Medulla oblongata (tissue), 1 donor: ENCODE data around the gene EGFR.

Source experiments
- DNase-seq: peaks from one replicate; pipeline ENCODE4 v3.0.0-alpha.2; 2015; ENCODE audit errors: extremely low spot score

The EGFR gene

GRCh38 chr7:55244006-55244745 is 225.4 kb downstream of the EGFR start:
- DNase-seq = no peak

- peak; percentile 45 for DNase-seq
Observed at GRCh38 chr7:55245271-55245723, 226.5 kb downstream of the EGFR start.

- no peak for DNase-seq
Observed at GRCh38 chr7:55246171-55246570, 227.4 kb downstream of the EGFR start.

DNA sequence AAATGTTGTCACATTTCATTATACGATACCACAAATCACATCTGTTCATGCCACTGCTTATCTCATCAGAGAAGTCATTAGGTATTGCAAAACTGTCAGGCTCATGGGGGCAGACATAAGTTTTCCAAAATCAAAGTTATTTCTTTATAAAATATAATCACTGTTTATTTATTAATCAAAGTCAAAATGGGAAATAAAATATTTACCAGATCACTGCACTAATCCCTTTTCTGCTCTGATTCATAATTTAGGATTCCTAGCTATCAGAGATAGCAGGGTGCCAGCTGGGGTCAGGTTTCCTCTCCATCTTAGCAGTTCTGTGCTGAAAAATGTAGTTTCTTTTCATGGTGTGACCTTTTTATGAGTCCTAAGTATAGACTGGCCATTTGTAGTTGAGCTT is 228.6 kb downstream of the EGFR start:
- DNase-seq = no peak

GRCh38 chr7:55248526-55248925 is 229.7 kb downstream of the EGFR start:
- no peak for DNase-seq

GRCh38 chr7:55249332-55249731 is 230.5 kb downstream of the EGFR start:
- DNase-seq = no peak

- DNase-seq = peak; percentile 28
Observed at GRCh38 chr7:55250313-55250712, 231.5 kb downstream of the EGFR start.

DNA sequence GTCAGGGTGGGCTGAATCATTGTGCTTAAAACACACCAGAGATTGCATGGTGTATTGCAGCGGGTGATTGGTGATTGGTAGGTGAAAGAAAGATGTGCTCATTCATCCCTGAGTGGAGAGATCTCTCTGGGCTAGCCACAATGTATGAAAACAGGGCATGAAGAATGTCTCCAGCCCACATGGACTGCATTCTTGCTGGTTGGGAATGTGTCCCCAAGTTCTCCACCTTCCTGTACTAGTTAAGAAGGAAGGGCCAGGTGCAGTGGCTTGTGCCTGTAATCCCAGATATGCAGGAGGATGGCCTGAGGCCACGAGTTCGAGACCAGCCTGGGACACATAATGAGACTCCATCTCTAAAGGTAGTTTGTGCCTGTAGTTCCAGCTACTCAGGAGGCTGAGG is 232.5 kb downstream of the EGFR start:
- no peak for DNase-seq

- DNase-seq = no peak
Observed at GRCh38 chr7:55251911-55252310, 233.1 kb downstream of the EGFR start.

DNA sequence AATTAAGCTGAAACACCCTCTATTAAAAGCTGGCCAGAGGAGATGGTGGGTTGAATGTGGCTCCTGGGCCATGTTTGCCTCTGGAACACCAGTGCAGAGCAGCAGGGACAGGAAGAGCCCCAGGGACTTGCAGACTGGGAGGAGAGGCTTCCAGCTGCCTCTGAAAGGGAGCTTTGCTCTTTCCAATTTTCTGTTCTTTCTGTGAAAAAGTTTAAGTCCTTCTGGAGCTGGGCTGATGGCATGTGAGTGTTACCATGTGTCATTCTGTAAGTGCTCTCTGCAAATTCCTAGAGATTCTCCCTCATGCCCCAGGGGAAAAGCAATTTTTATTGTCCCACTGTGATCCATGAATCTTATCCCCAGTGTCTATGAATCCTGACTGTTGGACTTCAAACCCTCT is 233.6 kb downstream of the EGFR start:
- no peak for DNase-seq

GRCh38 chr7:55253188-55253587 is 234.4 kb downstream of the EGFR start:
- DNase-seq = no peak

DNA sequence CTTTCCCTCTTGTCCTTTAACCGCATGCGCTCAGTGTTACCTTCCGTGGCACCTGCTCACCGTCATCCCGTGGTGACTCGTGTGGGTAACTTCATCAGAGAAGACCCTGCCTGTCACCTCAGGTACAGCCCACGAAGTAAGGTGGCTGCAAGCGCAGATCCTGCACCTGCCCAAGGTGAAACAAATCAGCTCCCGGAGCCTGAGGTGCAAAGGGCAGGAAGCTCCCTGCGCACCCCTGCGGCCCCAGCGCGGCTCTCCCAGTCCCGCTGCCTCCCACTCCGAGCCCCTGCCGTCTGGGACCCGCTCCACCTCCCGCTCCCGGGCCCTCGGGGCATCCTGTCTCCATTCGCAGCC is 235.4 kb downstream of the EGFR start:
- DNase-seq = no peak

DNA sequence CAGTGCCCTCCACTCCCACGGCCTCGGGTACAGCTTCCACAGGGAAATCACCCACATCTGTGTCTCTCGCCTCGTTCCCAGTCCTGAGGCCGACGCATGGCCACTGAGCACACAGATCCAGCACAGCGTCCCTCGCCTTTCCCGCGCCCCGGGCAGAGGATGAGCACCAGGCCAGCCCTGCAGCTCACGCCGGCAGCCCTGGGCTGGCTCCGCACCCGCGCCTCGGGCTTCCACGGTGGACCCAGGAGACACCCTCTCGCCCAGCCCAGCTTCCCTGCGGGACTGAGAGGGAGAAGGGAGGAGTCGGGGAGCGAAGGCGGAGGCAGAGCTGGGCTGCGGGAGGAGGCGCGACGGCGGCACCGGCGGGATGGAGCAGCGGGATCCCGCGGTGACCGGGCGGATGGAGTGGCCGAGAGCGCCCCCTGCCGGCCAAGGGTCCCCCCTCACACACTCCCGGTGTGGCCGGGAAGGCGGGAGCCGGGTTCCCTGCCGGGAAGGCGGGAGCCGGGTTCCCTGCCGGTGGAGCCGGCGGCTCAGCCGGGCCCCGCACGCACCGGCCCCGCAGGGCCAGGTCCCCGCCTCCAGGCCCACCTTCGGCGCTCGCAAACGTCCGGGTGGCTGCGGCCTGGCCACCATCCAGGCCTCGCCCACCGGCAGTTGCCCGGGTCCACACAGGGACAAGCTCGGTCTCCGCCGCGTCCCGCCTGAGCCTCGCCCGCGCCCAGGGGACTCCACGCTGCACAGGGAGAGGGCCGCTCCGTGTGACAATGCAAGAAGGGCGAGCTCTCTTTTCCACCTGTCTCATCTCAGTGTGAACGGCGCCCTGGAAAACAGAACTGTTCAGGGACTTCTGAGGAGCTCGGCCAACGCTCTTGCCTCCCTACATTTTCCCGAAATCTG is 236.0 kb downstream of the EGFR start:
- peak; percentile 82 for DNase-seq

DNA sequence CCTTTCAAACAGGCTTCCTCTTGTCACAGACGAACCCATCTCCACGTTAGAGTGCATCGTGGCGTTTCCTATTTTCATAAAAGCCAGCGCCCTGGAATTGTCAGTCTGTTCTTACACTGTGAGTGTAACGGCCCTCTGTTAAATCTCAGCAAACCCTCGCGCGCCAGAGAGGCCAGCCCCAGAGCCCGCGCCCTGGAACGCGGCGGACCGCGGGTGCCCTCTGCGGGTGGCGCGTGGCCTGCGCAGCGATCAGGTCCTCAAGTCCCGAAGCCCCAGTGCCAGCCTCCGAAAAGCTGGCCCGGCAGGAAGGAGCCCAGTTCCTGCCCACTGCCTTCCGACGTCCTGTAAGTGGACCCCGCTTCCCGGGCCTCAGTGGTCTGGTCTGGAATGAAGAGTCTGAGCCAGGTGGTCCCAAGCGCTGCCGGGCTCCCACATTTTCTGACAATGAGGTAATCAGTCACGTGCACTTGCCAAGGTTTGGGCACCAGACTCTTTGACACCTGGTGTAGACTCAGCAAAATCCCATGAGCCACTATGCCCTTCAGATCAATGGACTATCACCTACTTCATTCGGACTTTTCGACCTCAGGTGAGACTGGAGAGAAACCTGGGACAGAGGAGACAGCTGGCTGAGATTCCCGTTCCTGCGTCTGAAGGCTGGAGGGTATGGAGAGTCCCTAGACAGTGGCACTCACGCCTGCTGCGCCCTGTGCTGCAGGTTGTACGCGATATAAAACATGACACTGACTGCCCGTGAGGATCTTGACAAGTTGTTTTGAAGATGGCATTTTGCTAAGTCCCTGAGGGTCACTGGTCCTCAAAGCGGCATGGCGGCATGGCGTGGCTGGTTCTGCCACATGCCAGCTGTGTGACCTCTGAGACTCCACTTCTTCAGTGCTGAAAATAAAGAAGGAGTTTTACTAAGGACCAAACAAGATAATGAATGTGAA is 237.0 kb downstream of the EGFR start:
- DNase-seq = peak; percentile 87

GRCh38 chr7:55258631-55259030 is 239.8 kb downstream of the EGFR start:
- no peak for DNase-seq

DNA sequence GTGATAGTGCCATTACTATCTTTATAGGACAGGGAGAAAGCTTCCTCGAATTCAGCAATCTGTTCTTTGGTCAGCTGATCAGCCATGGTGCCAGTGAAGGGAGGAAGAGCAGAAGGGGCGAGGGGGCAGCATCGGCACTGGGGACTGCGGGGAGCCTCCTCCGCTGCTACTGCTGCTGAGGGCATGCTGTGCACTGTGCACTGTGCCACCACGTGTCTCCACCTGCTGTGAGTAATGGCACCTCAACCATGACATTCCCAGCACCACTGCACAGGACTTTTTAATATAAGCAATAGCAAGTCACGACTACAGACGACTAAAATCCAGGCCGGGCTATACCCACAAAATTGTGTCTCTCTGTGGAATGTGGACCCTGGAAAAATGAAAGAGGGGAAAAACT is 241.4 kb downstream of the EGFR start:
- no peak for DNase-seq

- no peak for DNase-seq
Observed at GRCh38 chr7:55260676-55261385, 242.0 kb downstream of the EGFR start.
